ENCODE measurements around the gene GPR84. TPM values are rescaled to one million over a fixed set of nuclear protein-coding genes. Genes with fewer than 3 reads are reported as not detected.
A peak's percentile ranks its signal among the peaks of the same experiment; 100 is the strongest.

The GPR84 gene
- total and polyA plus RNA-seq, 2 of the 13 experiments (the other 11 are each of a cell fraction or from before 2014, with no cell fraction given) = not detected

- no peak for DNase-seq (ENCODE audit: low spot score)
- in situ Hi-C loops (cut with HindIII; ENCODE audit: extremely low pct_ligation_motif_present, low pct_unique_long_range_greater_than_20kb) (loop anchor here (5.0 to 10.0 kb wide), 3 partner anchors 63 to 345 kb away; no protein-coding TSS in a partner anchor), intact Hi-C loops (cut with micrococcal nuclease; ENCODE audit: unreplicated experiment) (loop anchor here (1.0 to 10.0 kb wide), 6 partner anchors 23 to 355 kb away; partner anchors contain the start of genes COPZ1, HOXC8 and HOXC9)
- Histone ChIP-seq H3K4me1 (ENCODE audit: insufficient read depth, low read length) (peaks cover 40% of the 10 kb centered on the region), H3K36me3 (replicated peaks in 1 of 2; ENCODE audit: control insufficient read depth in 1 of 2, insufficient read depth in 2 of 2, low read length in 2 of 2) (no peaks in the 10 kb centered on the region), H3K4me2 (ENCODE audit: low read depth, low read length) (peak overlapping the region; percentile 94), H3K27me3 (ENCODE audit: control insufficient read depth in 1 of 2, insufficient read depth in 2 of 2, low read length in 2 of 2) (no peaks in the 10 kb centered on the region; a peak in 1 of 5 replicates), H3K27ac (ENCODE audit: extremely low read length, insufficient read depth, low read length) (peak overlapping the region; percentile 52), H3K9ac (ENCODE audit: insufficient read depth, low read depth, low read length) (peak overlapping the region; percentile 64), H3K4me3 (replicated peaks in 1 of 3; ENCODE audit: insufficient read depth in 1 of 3, low read depth in 2 of 3, low read length in 3 of 3) (peak overlapping the region; percentile 45 to 70 (median 48); a peak in 5 of 6 replicates), H3K9me3 (ENCODE audit: low read length) (no peaks in the 10 kb centered on the region), H2AFZ (ENCODE audit: low read length) (peak overlapping the region; percentile 99), H3K79me2 (ENCODE audit: insufficient read depth, low read length) (no peaks in the 10 kb centered on the region), H4K20me1 (ENCODE audit: insufficient read depth, low read length) (no peaks in the 10 kb centered on the region)
- FAIRE-seq = no peak
- BruUV-seq (replicated peaks) = TSS peak; percentile 95
- ATAC-seq = no peak
- CTCF ChIA-PET (ENCODE audit: low intra/inter-chr PET ratio, low total read pairs) = interaction anchor here (1.5 to 3.5 kb wide), 6 partner anchors 9 to 146 kb away, joined by 4 to 40 read pairs (median 16); no protein-coding TSS in a partner anchor
- POLR2A ChIA-PET = interaction anchor here (0.9 to 4.4 kb wide), 19 partner anchors 8 to 171 kb away, joined by 3 to 53 read pairs (median 6); partner anchors contain the start of genes CBX5, COPZ1, HNRNPA1 and SMUG1
- 6% methylated on average over 9 of the region's 9 CpGs for whole genome bisulfite sequencing (ENCODE audit: low lambda C conversion rate)
- TF ChIP-seq ZNF333 (CRISPR knock-in tag; IDR thresholded peaks at IDR 0.05; ENCODE audit: borderline replicate concordance) = no peak
- no peak for TF ChIP-seq SP4 (CRISPR knock-in tag; IDR thresholded peaks at IDR 0.05)
- TF ChIP-seq ZMYM3 (CRISPR knock-in tag; IDR thresholded peaks at IDR 0.05) = peak; percentile 97
- TF ChIP-seq ZNF891 (CRISPR knock-in tag; IDR thresholded peaks at IDR 0.05) = no peak
- TF ChIP-seq MYNN (CRISPR knock-in tag; IDR thresholded peaks at IDR 0.05; ENCODE audit: low read depth) = 0 out of 2 replicates have a peak, but pooled peaks have one; percentile 3
- 0 out of 2 replicates have a peak, but pooled peaks have one; percentile 11 for TF ChIP-seq RFXANK (CRISPR knock-in tag; IDR thresholded peaks at IDR 0.05)
- no peak for TF ChIP-seq CREB1 (IDR thresholded peaks at IDR 0.05)
- TF ChIP-seq CREB1 (CRISPR knock-in tag; IDR thresholded peaks at IDR 0.05) = 0 out of 2 replicates have a peak, but pooled peaks have one; percentile 17
- TF ChIP-seq ZIK1 (CRISPR knock-in tag; IDR thresholded peaks at IDR 0.05; ENCODE audit: borderline replicate concordance, low read depth) = 0 out of 2 replicates have a peak, but pooled peaks have one; percentile 4
- no peak for TF ChIP-seq TRIM22 (IDR thresholded peaks at IDR 0.05)
- no peak for TF ChIP-seq TCF12 (IDR thresholded peaks at IDR 0.05)
- 0 out of 2 replicates have a peak, but pooled peaks have one; percentile 44 for TF ChIP-seq TCF12 (CRISPR knock-in tag; IDR thresholded peaks at IDR 0.05)
- peak; percentile 45; the same call in 1 of the 2 replicates for TF ChIP-seq ZNF615 (CRISPR knock-in tag; IDR thresholded peaks at IDR 0.05; ENCODE audit: borderline replicate concordance)
- no peak for TF ChIP-seq ZBTB8A (CRISPR knock-in tag; IDR thresholded peaks at IDR 0.05; ENCODE audit: borderline replicate concordance, low read depth)
- TF ChIP-seq NPAS2 (CRISPR knock-in tag; IDR thresholded peaks at IDR 0.05; ENCODE audit: borderline replicate concordance) = no peak
- TF ChIP-seq ZMAT3 (CRISPR knock-in tag; conservative IDR thresholded peaks at IDR 0.05) = 0 out of 2 replicates have a peak, but pooled peaks have one; percentile 0
- TF ChIP-seq SIN3A (IDR thresholded peaks at IDR 0.05; ENCODE audit: borderline replicate concordance, low read depth, low read length) = 0 out of 2 replicates have a peak, but pooled peaks have one; percentile 5
- TF ChIP-seq DMAP1 (CRISPR knock-in tag; IDR thresholded peaks at IDR 0.05) = no peak
- no peak for TF ChIP-seq ZNF597 (CRISPR knock-in tag; IDR thresholded peaks at IDR 0.05)
- TF ChIP-seq TFDP1 (CRISPR knock-in tag; IDR thresholded peaks at IDR 0.05; ENCODE audit: borderline replicate concordance) = 0 out of 2 replicates have a peak, but pooled peaks have one; percentile 3
- peak; percentile 89 for TF ChIP-seq RCOR2 (CRISPR knock-in tag; IDR thresholded peaks at IDR 0.05)
- peak; percentile 85 for TF ChIP-seq CHD4 (IDR thresholded peaks at IDR 0.05; ENCODE audit: borderline replicate concordance, low read length)
- no peak for TF ChIP-seq ARID2 (CRISPR knock-in tag; IDR thresholded peaks at IDR 0.05; ENCODE audit: borderline replicate concordance)
Measured at GRCh38 chr12:54359762-54360351, 4.4 kb downstream of the GPR84 start.
